Neural progenitor cell (in vitro differentiated cells): ENCODE results near the gene TVP23A.

Experiments
- EZH2phosphoT487 ChIP-seq: fragments of 200-600 bp; sonication (generic); IDR thresholded peaks from 2 replicates; pipeline ENCODE4 v1.6.1; 2017; ENCODE audit warnings: antibody characterized with exemption
- TF ChIP-seq, protein P1 (sequence below): fragments of 200-600 bp; sonication (generic); IDR thresholded peaks from 2 replicates; pipeline ENCODE4 v1.5.1; 2017; ENCODE audit warnings: antibody characterized with exemption, mild to moderate bottlenecking

DNA sequence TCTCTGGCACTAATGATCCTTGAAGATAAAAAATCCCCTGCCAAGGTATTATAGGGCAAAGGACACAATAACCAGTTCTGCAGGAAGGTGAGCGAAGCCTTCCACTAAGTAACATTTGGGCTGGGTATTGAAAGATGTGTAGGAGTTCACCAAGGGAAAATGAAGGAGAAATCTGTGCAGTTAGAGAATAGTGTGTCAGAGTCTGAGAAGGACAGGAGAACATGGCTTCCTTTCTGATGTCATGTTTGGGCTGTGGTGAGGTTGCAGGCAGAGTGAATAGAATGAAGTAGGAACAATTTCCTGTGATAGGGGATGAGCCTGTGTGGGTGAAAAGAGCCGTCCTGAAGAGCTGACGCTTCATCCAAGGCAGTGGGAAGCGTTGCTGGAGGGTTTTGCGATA is 34.4 kb upstream of the TVP23A start:
- TF ChIP-seq, protein P1, sequence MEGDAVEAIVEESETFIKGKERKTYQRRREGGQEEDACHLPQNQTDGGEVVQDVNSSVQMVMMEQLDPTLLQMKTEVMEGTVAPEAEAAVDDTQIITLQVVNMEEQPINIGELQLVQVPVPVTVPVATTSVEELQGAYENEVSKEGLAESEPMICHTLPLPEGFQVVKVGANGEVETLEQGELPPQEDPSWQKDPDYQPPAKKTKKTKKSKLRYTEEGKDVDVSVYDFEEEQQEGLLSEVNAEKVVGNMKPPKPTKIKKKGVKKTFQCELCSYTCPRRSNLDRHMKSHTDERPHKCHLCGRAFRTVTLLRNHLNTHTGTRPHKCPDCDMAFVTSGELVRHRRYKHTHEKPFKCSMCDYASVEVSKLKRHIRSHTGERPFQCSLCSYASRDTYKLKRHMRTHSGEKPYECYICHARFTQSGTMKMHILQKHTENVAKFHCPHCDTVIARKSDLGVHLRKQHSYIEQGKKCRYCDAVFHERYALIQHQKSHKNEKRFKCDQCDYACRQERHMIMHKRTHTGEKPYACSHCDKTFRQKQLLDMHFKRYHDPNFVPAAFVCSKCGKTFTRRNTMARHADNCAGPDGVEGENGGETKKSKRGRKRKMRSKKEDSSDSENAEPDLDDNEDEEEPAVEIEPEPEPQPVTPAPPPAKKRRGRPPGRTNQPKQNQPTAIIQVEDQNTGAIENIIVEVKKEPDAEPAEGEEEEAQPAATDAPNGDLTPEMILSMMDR: no peak
- no peak for TF ChIP-seq EZH2phosphoT487
